ENCODE data around the gene RGS6. TPM values are rescaled to one million over a fixed set of nuclear protein-coding genes. Genes with fewer than 3 reads are reported as not detected.

Gene RGS6
- total RNA-seq, 1 donor from 2014 or later, result 2.8 TPM

DNA sequence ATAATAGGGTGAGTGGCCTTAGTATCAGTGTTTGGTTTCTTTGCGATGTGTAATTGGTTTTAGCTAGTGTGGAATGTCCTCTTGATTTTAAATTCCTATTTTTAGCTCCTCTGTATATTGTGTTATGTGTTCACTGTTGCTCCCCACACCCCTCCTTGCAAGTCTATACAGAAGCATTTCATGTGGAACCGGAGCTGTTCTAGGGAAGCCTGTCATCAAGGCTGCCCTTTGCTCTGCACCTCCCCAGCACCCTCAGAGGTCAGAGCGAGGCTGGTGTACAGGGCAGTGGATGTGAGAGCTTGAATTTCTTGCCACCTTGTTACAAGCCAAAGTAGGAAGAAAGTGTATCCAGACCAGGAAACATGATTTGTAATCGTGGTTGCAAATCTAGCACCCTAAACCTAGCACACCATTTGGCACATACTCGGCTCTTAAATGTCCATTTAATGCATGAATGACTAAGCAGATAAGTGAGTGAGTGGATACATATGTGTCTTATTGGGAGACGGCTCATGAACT, 376.8 kb downstream of the RGS6 start:
- Mint-ChIP-seq H3K9me3 (peaks cover 16% of the 10 kb centered on the region), H3K27me3 (ENCODE audit: low read depth) (peaks cover 2% of the 10 kb centered on the region), H3K36me3 (ENCODE audit: low read depth) (peaks cover 11% of the 10 kb centered on the region), H3K4me1 (peaks cover 36% of the 10 kb centered on the region), H3K4me3 (peak overlapping the region; percentile 24), H3K27ac (ENCODE audit: unreplicated experiment) (no peak overlapping the region)
- no peak for DNase-seq (ENCODE audit: low read depth, low spot score)
- TF ChIP-seq CTCF (conservative IDR thresholded peaks at IDR 0.05), result no peak

GRCh38 chr14:72311116-72311515, 378.9 kb downstream of the RGS6 start:
- H3K27me3 Mint-ChIP-seq (ENCODE audit: low read depth), result peaks cover 2% of the 10 kb centered on the region
- H3K4me3 Mint-ChIP-seq, result no peak overlapping the region
- H3K36me3 Mint-ChIP-seq (ENCODE audit: low read depth), result peaks cover under 1% of the 10 kb centered on the region
- TF ChIP-seq CTCF (conservative IDR thresholded peaks at IDR 0.05), result no peak
- peaks cover 36% of the 10 kb centered on the region for H3K4me1 Mint-ChIP-seq
- H3K9me3 Mint-ChIP-seq, result peaks cover under 1% of the 10 kb centered on the region
- H3K27ac Mint-ChIP-seq (ENCODE audit: unreplicated experiment), result no peak overlapping the region
- no peak for DNase-seq (ENCODE audit: low read depth, low spot score)

DNA sequence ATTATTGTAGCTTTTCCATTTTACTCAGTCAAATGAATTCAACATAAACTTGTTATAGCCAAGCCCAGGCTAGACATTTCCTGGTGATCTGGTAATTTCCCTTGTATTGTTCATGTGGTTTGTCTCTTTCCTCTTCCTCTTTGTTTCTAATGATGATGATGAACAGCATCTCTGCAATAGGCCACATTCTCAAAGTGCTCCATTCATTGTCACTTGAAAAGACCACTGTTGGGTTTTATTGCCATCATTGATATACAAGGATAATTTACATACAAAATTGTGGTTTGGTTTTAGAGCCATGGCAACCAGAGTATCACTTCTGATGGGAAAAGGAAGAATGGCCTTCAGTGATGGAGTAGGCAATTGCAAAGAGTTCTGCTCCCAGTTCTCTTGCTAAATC, 379.3 kb downstream of the RGS6 start:
- Mint-ChIP-seq H3K36me3 (ENCODE audit: low read depth) (no peaks in the 10 kb centered on the region), H3K4me1 (peaks cover 36% of the 10 kb centered on the region), H3K9me3 (no peaks in the 10 kb centered on the region), H3K4me3 (no peak overlapping the region), H3K27ac (ENCODE audit: unreplicated experiment) (no peak overlapping the region), H3K27me3 (ENCODE audit: low read depth) (peaks cover 2% of the 10 kb centered on the region)
- no peak for TF ChIP-seq CTCF (conservative IDR thresholded peaks at IDR 0.05)
- no peak for DNase-seq (ENCODE audit: low read depth, low spot score)

GRCh38 chr14:72314808-72315435, 382.7 kb downstream of the RGS6 start:
- no peak for DNase-seq (ENCODE audit: low read depth, low spot score)
- no peak overlapping the region for H3K4me3 Mint-ChIP-seq
- TF ChIP-seq CTCF (conservative IDR thresholded peaks at IDR 0.05), result no peak
- peaks cover 2% of the 10 kb centered on the region for H3K27me3 Mint-ChIP-seq (ENCODE audit: low read depth)
- H3K36me3 Mint-ChIP-seq (ENCODE audit: low read depth), result peaks cover under 1% of the 10 kb centered on the region
- H3K9me3 Mint-ChIP-seq, result peaks cover under 1% of the 10 kb centered on the region
- peaks cover 19% of the 10 kb centered on the region for H3K4me1 Mint-ChIP-seq
- no peak overlapping the region for H3K27ac Mint-ChIP-seq (ENCODE audit: unreplicated experiment)

- H3K36me3 Mint-ChIP-seq (ENCODE audit: low read depth), result peaks cover 2% of the 10 kb centered on the region
Observed at GRCh38 chr14:72315714-72316113, 383.5 kb downstream of the RGS6 start.

More at GRCh38 chr14:72315714-72316113, 383.5 kb downstream of the RGS6 start:
- H3K27me3 Mint-ChIP-seq (ENCODE audit: low read depth), result peaks cover 2% of the 10 kb centered on the region
- no peak overlapping the region for H3K27ac Mint-ChIP-seq (ENCODE audit: unreplicated experiment)
- TF ChIP-seq CTCF (conservative IDR thresholded peaks at IDR 0.05), result no peak
- H3K9me3 Mint-ChIP-seq, result peaks cover 2% of the 10 kb centered on the region
- no peak overlapping the region for H3K4me3 Mint-ChIP-seq
- DNase-seq (ENCODE audit: low read depth, low spot score), result no peak
- peaks cover 11% of the 10 kb centered on the region for H3K4me1 Mint-ChIP-seq

Measured in neural crest cell (in vitro differentiated cells).